NT2/D1 (cell line): ENCODE measurements around the gene ANO9.

Experiments used
- SUZ12 ChIP-seq: IDR thresholded peaks from 2 replicates; pipeline ENCODE4 v1.6.1; 2011; ENCODE audit not compliant: insufficient read length, insufficient read depth; ENCODE audit errors: extremely low read depth
- YY1 ChIP-seq: IDR thresholded peaks from 2 replicates; pipeline ENCODE4 v1.6.1; 2011; ENCODE audit not compliant: insufficient read length, insufficient read depth
- ZNF274 ChIP-seq: IDR thresholded peaks from 2 replicates; pipeline ENCODE4 v1.6.1; 2011; ENCODE audit warnings: mild to moderate bottlenecking, low read depth, low read length

DNA sequence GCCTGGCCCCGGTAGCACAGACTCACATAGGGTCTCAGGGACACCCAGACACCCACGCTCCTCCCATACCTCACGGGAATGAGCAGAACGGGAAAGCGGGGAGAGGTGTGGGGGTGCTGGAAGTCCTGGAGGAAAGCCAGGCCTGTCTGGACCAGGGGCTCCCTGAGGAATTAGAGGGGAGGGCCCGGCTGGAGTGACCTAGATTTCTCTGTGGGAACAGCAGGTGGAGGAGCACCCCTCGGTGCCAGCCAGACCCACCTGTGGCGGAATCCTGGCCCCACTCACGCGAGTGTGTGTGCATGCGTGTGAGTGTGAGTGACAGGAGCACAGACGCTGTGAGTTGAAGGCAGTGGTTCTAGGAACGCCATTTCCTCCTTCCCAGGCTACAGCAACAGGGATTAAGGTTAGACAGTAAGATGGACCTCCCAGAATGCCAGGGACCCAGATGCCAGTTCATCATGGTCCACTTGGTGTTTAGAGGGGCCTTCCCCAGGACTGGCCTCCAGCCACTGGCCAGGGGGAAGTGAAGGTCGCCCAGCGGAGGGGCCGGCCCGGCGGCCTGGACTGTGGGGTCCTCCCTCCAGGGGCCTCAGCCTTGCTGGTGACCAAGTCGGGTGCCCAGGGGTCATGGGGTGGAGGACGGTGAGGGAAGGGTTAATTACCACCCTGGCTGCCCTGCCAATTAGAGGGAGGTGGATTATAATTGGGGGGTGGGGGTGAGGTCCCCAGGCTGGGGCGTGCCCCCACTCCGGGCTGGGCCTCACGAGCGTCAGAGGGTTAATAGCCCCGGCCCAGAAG, 46.8 kb downstream of the ANO9 start:
- TF ChIP-seq ZNF274 (no peak), YY1 (no peak), SUZ12 (no peak)
